GDM1 (cell line): ENCODE data around the gene STAT6.
A peak's percentile ranks its signal among the peaks of the same experiment; 100 is the strongest.

Experiments
- DNase-seq: peaks from one replicate; lab custom pipeline; 2025; lab: John Stamatoyannopoulos, UW

The STAT6 gene

DNA sequence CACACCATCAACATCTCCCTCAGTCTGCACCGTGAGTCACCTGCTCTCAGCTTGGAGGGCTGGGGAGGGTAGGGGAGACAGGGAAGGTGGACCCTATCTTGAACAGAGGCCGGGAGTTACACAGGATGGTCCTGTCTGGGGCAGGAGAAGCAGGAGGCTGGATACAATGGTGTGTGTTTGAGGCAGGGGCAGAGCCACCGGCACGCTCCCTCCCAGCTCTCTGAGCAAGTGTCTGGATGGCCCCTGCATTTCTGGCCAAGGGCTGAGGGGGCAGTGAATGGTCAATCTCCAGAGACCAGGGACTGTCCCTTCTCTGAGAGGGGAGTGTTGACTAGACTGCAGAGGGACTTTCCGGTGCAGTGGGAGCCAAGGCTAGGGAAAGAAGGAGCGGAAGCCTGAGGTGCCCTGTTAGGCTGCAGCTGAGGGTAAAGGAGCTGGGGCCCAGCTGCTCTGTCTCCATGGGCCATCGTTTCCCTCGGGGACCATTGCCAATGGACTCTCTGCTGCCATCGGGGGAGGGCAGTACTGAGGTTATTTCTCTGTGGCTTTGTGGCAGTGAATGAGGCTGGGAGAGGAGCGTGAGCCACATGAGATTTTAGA is 34.4 kb upstream of the STAT6 start:
- no peak for DNase-seq

DNA sequence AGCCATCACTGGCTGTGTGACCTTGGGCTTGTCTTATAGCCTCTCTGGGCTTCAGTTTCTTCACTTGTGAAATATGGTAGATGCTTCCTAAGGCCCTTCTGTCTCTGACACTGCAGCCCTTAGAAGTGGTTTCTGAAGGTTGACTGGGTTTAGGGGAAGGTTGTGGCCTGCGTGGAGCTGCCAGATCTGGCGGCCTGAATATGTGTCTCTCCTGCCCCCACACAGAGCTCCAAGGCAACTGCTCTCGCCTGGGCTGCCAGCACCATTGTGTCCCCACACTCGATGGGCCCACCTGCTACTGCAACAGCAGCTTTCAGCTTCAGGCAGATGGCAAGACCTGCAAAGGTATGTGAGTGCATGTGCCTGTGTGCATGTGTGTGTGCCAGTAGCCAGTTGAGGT is 32.3 kb upstream of the STAT6 start:
- DNase-seq = no peak

DNA sequence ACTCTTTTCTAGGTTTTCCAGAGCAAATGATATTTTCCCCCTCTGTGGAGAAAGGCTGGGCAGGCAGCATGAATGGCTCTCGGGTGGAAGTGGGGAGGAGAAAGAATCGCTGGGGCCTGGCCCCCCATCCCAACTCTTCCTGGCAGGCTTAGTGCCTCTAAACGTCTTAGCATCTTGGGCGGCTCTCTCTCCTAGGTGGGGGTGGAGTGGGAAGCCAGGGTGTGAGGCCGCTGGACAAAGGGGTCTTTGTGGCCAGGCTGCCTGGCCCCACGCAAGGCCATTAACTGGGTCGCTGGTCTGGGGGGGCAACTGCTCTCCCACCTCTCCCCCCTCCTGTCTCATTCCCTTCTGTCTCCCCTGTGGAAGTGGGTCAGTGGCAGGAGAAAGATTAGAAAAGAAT is 31.6 kb upstream of the STAT6 start:
- no peak for DNase-seq

DNA sequence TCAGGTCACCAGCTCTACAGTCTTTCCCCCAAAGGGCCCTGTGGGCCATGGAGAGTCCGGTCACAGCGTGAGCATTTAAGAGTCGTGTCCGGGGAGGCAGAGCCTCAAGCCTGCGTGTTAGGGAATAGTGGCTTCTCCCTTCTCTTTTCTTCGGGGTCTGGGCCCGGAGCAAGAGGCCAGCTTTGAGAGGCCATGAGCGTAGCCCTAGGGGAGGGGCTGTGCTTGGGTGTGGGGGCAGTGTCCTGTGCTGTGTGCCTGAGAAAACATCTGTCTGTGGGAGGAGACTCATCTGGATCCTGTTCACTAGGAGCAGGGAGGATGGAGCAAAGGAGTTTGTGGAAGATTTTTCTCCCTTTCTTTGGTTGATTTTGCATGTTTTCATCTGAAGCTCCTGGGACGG is 31.0 kb upstream of the STAT6 start:
- DNase-seq = no peak

DNA sequence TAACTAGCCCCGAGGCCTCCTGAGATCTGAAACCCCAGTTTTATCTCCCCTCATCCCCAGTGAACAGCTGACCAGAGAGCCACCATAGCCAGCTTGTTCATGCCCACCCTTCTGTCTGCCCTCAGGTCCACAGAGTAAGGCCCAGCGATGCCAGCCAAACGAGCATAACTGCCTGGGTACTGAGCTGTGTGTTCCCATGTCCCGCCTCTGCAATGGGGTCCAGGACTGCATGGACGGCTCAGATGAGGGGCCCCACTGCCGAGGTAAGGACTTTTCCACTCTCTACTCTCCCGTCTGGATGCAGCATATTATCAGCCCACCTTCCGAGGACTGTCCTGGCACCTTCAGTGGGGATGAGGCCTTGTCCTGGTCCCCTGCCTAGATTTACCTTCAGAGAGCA is 30.1 kb upstream of the STAT6 start:
- no peak for DNase-seq

DNA sequence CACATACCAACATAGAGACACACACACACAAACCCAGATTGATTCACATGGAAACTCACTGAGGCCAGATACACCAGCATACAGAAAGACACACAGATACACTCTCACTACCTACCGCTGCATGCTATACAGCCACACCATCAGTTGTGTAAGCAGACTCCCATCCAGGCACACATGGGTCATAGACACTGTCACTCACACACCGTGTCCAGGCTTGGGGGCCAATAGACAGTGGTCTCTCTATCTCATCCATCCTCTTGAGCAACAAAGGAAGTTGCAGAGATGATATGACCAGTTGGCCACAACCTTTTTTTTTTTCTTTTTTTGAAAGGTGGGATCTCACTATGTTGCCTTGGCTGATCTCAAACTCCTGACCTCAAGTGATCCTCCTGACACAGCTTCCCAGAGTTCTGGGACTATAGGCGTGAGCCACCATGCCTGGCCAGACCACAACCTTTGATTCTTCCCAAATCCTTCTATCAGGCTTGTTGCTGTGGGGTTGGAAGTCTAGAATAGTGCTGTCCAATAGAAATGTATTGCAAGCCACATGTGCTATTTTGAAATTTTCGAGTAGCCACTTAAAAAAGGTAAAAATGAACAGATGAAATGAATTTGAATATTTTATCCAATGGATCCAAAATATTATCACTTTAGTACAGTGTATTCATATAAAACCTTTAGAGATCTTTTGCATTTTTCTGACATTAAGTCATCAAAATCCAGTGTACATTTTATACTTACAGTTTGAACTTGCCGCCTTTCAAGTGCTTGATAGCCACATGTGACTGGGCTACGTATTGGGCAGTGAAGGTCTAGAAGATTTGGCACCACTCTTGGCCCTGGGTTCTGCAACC is 28.9 kb upstream of the STAT6 start:
- DNase-seq = no peak

DNA sequence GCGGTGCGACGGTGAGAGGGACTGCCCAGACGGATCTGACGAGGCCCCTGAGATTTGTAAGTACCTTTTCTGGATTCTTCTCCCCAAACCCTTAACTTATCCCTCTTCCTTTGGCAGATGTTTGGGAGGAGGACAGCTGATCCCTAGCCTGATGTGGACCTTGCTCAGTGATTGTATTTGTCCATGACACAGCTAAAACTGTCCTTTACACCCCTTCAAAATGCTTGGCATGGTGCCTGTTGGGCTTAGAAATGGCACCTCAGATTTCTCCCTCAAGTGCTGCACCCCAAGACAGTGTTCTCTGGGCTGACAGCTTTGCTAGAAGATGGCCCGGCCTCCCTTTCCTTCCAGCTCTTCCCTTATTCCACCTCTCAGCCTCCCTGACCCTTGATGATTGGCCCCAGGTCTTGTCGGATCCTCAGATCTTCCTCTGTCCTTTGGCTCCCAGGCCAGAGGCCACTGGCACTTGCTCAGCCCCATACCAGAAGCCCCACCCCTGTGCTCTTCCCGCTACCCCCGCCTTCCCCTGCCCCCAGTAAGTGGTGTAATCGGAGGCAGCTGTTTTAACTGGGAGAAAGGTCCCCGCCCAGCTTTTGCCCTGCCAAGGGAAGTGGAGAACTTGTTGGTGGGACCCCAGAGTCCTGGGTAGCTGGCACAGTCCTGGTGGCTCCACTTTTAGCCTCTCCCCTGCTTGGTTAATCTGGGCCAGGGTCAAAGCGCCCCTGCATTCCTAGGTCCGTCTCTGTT is 27.5 kb upstream of the STAT6 start:
- DNase-seq = no peak

DNA sequence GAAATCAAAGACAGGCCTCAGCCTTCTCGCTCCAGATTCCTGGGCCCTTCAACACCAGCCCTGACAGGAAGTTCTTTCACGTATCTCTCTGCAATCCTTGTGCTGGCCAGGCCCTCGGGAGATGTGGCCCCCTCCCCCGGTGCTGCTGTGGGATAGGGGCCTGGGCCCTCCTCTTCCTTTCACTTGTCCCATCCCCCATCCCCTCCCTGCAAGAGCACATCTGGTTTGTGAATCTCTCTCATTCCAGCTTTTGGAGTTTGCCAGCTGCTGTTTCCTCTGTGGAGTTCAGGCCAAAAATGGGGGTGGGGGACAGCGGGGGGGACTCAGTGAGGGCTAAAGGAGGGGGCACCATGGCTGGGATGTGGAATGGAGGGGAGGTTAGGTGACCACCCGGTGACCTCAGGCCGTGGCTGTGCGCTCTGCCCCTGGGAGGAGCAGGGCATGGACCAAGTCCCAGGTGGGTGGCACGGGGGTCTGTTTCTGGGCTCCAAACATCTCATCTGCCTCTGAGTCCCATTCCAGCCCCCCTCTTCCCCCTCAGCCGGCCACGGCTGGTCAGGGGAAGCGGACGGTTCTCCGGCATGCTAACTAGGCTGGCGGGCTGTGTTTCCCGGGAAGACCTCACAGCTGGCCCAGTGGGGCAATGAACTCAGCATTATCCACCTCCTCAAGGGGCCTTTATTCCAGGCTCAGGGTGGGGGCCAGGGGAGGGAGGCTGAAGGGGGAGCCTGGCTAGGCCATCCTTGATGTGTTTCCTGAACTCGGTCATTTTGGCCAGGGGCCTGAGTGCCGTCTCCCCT is 24.6 kb upstream of the STAT6 start:
- no peak for DNase-seq

DNA sequence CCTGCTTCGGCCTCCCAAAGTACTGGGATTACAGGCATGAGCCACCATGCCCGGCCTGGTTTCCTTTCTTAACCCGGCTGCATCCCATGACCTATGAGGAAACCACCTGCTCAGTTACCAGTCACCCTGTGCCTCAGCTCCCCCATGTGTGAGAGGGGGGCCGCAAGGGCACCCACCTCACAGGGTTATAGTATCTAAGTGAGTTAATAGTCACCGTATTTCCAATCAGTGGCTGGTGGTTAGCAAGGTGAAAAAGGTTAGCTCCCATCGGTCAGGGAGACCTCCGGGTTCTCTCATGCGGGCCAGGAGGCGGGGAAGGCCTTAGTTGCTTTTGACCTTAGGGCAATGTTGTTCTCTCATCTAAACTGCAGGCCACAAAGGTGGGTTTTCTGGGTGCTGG is 23.8 kb upstream of the STAT6 start:
- DNase-seq = no peak

DNA sequence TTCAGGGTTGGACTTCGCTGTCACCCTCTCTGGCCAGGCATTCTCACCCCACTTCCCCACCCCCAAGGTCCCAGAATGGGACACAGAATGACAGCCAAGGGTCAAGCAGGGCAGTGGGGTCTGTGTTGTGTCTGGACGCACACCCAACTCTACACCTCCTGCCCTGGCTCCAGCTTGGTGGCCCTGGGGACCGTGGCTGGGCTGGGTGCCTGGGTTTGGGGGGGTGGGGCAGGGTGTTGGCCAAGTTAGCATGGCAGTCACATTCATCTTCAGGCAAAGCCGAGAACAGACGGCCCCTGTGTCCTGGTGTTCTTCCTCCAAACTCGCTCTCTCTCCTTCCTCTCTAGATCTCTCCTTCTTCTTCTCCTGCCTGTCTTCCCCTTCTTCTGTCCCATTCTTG is 22.8 kb upstream of the STAT6 start:
- DNase-seq = no peak

DNA sequence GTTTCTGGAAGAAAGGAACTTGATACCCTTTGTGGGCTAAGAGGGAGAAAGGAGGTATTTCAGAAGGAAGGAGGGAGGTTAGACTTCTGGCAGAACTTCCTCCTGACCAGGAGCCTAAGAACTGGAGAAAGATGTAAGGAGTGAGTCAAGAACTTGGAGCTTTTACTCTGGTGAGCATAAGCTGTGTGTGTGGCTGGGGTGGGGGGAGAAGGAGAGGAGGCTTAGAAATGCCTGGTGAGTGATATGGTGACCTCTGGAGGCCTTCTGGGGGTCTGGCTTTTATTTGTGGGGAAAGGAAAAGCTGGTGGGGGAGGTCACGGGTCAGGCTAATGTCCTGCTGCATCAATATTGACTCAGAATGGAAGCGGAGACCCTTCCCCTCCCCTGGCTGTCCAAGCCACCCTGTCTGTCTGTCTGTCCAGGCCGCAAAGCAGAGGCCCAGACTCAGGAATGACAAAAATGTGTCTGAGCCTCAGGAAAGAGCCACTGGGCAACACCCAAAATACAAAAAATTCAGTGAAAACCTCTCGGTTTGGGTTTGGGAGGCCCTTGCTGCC is 21.9 kb upstream of the STAT6 start:
- no peak for DNase-seq

DNA sequence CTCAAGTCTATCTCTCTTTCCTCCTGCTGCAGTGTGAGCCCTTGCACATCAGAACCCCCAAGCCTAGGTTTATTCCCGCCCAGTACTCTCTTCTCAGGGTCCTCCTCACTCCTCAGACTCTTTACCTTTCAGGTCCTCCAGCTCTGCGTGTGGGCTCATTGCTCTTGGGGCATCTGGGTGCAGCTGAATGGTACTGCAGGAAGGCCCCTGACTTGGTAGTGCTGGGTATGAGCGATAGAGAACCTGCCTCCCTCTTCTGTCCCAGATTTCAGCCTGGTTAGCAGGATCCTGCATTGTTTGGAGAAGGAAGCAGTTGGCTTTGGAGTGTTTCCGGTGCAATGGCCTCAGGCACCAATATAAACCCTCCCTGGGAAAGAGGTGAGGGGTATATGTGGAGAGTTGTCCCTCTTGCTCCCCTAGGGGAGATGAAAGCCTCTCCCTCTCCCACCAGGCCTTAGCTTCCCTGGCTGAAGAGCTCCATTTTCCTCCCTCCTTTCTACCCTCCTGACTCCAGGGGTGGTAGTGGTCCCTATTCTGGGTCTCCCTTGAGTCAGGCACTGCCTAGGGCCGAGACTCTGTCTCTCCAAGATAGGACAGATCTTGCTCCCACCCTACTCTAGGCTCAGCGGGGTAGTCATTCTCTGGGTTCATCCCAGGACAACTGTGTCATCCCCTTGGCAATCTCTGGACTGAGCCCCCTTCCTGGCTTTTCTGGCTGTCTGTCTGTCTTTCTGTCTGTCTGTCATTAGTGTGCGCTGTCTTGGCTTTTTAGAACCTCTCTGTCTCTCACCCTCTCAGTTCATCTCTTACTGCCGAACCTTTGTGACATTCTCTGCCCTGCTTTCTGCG is 21.0 kb upstream of the STAT6 start:
- DNase-seq = no peak

DNA sequence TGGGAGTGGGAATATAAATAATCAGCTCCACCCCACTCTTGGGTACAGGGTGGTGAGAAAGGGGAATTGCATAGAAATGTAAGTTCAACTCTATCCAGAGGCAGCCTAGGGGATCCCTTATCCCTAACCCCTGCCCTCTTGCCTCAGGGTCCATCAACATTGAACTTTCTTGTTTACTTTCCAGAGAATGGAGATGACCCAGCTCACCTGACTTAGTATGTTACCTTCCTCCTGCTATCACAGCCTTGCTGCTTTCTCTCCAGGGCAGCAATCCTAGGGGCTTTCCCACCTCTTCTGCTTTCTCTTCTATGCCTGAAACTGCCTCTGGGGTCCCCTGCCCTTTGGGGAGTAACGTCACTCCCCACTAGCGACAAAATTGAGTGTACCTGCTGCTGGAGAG is 19.8 kb upstream of the STAT6 start:
- DNase-seq = no peak

DNA sequence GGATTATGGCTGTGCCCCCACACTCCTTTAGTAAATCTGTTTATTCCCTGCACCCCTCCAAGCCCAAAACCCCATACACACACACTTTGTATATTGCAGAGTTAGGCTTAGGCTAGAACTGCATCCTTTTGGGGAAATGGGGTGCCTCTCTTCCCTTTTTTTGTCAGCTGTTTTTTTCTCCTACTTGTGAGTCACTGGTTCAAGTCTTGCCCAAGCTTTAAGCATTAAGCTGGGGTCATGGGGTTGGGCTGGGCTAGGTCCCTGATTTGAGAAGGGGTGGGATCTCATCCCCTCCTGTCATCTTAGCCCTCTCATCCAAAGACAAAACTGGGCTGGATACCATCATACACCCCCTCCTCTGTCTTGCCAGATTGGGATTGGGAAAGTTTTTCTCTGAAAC is 18.7 kb upstream of the STAT6 start:
- DNase-seq = no peak

DNA sequence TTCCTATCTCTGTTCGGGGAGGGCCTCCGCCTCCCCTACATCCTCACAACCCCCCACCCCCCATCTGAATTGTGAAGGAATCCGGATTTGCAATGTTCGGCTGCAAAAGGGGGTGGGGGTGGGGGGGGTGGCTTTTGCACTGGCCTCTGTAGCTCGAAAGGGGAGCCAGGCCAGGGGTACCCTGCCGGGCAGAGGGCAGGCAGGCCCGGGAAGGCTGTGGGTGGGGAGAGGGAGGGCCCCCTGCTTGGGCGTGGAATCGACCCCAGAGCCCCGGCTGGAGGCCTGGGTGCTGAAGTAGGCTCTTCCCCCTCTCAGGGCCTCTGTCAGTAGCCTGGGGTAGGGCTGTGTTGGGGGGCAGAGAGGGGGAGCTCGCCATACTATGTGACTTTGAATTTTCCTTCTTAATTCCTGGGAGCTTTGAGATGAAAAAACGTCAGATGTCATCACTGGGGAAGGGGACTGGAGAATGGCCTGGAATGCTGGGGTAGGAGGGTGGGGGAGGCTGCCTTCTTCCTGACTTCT is 18.2 kb upstream of the STAT6 start:
- no peak for DNase-seq

DNA sequence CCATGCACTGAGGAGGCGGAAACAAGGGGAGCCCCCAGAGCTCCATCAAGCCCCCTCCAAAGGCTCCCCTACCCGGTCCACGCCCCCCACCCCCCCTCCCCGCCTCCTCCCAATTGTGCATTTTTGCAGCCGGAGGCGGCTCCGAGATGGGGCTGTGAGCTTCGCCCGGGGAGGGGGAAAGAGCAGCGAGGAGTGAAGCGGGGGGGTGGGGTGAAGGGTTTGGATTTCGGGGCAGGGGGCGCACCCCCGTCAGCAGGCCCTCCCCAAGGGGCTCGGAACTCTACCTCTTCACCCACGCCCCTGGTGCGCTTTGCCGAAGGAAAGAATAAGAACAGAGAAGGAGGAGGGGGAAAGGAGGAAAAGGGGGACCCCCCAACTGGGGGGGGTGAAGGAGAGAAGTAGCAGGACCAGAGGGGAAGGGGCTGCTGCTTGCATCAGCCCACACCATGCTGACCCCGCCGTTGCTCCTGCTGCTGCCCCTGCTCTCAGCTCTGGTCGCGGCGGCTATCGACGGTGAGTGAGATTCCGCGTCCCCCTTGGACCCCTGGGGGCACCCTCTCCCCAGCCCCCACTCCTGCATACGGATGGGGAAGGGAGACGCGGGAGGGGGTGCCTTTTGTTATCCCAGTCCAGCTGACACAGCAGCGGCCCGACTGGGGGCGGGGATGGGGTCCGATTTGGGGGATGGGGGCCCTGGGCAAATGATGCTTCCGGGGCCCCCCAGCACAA is 17.5 kb upstream of the STAT6 start:
- DNase-seq = no peak

DNA sequence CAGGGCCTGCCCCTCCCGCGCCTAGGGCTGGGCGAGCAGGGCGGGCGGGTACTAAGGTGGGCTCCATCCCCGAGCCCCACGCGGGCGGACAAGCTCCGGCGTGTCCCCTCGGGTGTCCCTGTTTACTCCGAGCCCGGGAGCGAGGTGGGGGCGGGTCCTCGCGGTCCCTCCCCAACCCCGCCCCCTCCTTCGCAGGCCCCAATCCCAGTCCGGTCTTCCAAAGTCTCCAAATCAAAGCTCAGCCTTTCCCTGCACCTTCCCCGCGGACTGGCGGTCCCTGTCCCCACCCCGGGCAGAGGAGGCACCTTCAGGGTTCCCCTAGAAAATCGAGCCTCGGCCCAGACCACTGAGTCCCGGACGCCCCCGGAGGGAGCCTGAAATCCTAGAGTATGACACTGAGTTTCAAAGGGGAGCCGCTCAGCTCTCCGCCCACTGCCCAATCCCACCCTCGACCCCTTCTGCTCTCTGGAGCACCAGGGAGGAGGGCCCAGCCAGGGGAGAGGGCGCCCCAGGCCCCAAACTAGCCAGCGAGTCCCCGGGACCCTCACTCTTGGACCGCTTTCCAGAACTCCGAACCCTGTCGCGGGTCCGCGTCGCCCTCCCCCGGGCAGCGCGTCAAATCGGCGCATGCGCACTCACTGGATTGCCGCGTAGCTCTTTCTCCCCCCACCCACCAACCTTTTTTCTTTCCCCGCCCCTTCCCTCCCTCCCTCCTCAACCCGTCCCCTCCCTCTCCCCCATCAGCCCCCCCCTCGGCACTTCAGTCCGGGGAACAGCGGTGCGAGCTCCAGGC is 16.8 kb upstream of the STAT6 start, which contains the start of gene LRP1:
Gene LRP1, plus strand, starts transcription at position 758 of the 793 bp plus-strand sequence. CDS start 482 bp downstream, outside the sequence.
- peak; percentile 7 for DNase-seq

DNA sequence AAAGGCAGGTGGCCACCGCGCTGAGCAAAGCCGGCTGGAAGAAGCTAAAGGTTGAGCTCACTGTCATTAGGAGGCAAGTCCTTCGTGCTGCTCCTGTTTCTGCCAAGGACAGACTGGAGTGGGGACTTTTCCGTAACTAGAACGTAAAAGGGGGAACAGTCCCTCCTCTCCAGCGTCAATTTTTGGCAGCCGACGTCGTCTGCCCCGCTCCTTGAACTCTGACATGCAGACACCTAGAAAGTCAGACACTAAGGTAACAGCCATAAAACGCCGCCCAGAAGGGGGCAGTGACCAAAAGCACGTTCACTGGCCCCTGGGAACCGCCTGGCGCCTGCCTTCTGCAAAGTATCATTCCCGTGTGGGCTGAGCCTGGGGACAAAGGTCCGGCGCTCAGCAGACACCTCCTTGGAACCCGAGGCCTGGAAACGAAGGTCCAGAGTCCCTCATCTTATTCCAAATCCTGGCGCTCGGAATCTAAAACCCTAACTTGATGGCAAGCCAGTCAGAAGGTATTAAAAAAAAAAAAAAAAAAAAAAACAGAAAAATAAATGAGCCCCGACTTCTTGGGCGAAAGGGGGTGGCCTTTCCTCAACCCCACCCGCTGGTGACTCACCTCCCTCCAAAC is 16.1 kb upstream of the STAT6 start:
- no peak for DNase-seq

DNA sequence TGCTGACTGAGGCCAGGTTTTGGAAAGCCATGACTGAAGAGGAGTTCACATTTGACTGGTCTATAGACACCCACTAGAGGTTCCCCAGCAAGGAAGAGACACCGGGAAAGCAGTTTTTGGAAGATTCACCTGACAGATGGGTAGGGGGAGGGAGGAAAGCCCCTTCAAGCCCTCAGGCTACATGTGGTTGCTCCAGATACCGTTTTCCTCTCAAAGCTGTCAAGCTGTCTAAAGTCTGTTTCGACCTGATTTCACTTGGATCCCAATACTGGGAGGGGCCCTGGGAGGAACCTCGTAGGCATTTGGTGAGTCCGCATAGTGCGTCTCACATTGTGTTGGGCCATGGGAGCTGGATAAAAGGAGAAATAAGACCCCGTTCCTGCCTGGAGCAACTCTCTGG is 15.4 kb upstream of the STAT6 start:
- DNase-seq = no peak
